Astrocyte (in vitro differentiated cells and primary cell): ENCODE results near the gene PAK4. TPM values are rescaled to one million over a fixed set of nuclear protein-coding genes. Genes with fewer than 3 reads are reported as not detected.

Experiments used
- DNase-seq: peaks from one replicate; pipeline ENCODE4 v3.0.0-alpha.2; 2010; ENCODE audit warnings: low read depth
- FAIRE-seq: peaks from 2 replicates; lab custom pipeline; 2011; peaks lifted over from hg19 to GRCh38; lab: Jason Lieb, UNC
- H2AFZ ChIP-seq: 2 replicates; pipeline ENCODE4 v1.6.0; 2012; ENCODE audit warnings: low read depth, low read length, inconsistent platforms
- H3K27ac ChIP-seq: 2 replicates; pipeline ENCODE4 v1.5.1; 2011; ENCODE audit warnings: low read depth, low read length, inconsistent platforms
- H3K27me3 ChIP-seq: 2 replicates; pipeline ENCODE4 v1.6.0; 2011; ENCODE audit warnings: low read length, inconsistent platforms; ENCODE audit not compliant: insufficient read depth
- H3K36me3 ChIP-seq: 2 replicates; pipeline ENCODE4 v1.5.1; 2011; ENCODE audit warnings: low read length, inconsistent platforms; ENCODE audit not compliant: insufficient read depth
- H3K4me1 ChIP-seq: 2 replicates; pipeline ENCODE4 v1.5.1; 2011; ENCODE audit warnings: low read length, inconsistent platforms; ENCODE audit not compliant: insufficient read depth
- H3K4me2 ChIP-seq: 2 replicates; pipeline ENCODE4 v1.6.0; 2012; ENCODE audit warnings: low read length, inconsistent platforms
- H3K4me3 ChIP-seq: 2 replicates; pipeline ENCODE4 v1.5.1; 2011; ENCODE audit warnings: low read depth, mild to moderate bottlenecking, low read length, inconsistent platforms; ENCODE audit not compliant: insufficient read depth
- H3K79me2 ChIP-seq: 2 replicates; pipeline ENCODE4 v1.6.0; 2012; ENCODE audit warnings: mild to moderate bottlenecking, low read length, inconsistent platforms; ENCODE audit not compliant: insufficient read depth
- H3K9ac ChIP-seq: 2 replicates; pipeline ENCODE4 v1.6.0; 2012; ENCODE audit warnings: mild to moderate bottlenecking, low read length, inconsistent platforms
- H3K9me3 ChIP-seq: 2 replicates; pipeline ENCODE4 v1.5.1; 2012; ENCODE audit warnings: low read depth, mild to moderate bottlenecking, low read length, inconsistent platforms; ENCODE audit not compliant: insufficient read depth
- H4K20me1 ChIP-seq: 2 replicates; pipeline ENCODE4 v1.6.0; 2012; ENCODE audit warnings: low read length, inconsistent platforms; ENCODE audit not compliant: insufficient read depth
- H3K27ac Mint-ChIP-seq: one replicate; pipeline ENCODE4 v1.8.0; 2021; ENCODE audit warnings: mild to moderate bottlenecking, mixed read lengths; ENCODE audit not compliant: unreplicated experiment
- H3K27me3 Mint-ChIP-seq: one replicate; pipeline ENCODE4 v1.8.0; 2021; ENCODE audit warnings: low read depth, mixed read lengths; ENCODE audit not compliant: unreplicated experiment
- H3K36me3 Mint-ChIP-seq: one replicate; pipeline ENCODE4 v1.8.0; 2021; ENCODE audit warnings: low read depth, mixed read lengths; ENCODE audit not compliant: unreplicated experiment
- H3K4me1 Mint-ChIP-seq: one replicate; pipeline ENCODE4 v1.8.0; 2021; ENCODE audit warnings: low read depth, mixed read lengths; ENCODE audit not compliant: unreplicated experiment
- H3K4me3 Mint-ChIP-seq: one replicate; pipeline ENCODE4 v1.8.0; 2021; ENCODE audit warnings: mild to moderate bottlenecking, moderate library complexity, mixed read lengths; ENCODE audit not compliant: unreplicated experiment
- H3K9me3 Mint-ChIP-seq: one replicate; pipeline ENCODE4 v1.8.0; 2021; ENCODE audit warnings: mild to moderate bottlenecking, mixed read lengths; ENCODE audit not compliant: unreplicated experiment
- EZH2 ChIP-seq: IDR thresholded peaks from 2 replicates; pipeline ENCODE4 v1.6.1; 2012; ENCODE audit warnings: mild to moderate bottlenecking, low read length, inconsistent platforms; ENCODE audit not compliant: insufficient read depth
- total RNA-seq: library from RNA; stranded (reverse); gene quantifications from 2 replicates; pipeline ENCODE4 v1.2.1, GENCODE V29; 2021
- TF ChIP-seq, protein P1 (sequence below): IDR thresholded peaks from 2 replicates; pipeline ENCODE4 v1.5.1; 2011; ENCODE audit warnings: low read depth, mild to moderate bottlenecking, inconsistent platforms, low read length, moderate library complexity; ENCODE audit not compliant: insufficient read depth

Gene PAK4
- total RNA-seq, 1 donor from 2014 or later = 48.0 TPM

DNA sequence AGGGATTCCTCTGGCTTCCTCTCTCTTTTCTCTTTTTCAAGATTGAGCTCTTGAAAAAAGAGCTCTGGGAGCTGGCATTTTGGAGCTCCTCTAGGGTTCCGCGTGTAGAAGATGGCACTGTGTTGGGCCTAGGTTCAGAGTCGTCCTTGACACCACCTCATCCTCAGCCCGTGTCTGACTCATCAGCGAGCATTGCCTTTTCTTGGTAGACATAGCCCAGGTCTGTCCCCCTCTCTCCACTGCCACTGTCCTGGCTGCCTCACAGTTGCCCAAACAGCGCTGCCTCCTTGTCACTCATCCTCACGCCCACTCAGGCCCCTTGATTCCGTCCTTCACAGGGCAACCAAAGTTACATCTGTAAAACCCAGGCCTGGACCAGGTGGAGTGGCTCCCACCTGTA, 24.6 kb downstream of the PAK4 start:
- no peak overlapping the region for H3K27ac ChIP-seq
- H4K20me1 ChIP-seq = peaks cover 68% of the 10 kb centered on the region
- Mint-ChIP-seq H3K27ac (no peak overlapping the region), H3K36me3 (peaks cover 15% of the 10 kb centered on the region), H3K27me3 (no peaks in the 10 kb centered on the region), H3K4me1 (peaks cover 16% of the 10 kb centered on the region), H3K9me3 (peaks cover 4% of the 10 kb centered on the region), H3K4me3 (no peak overlapping the region)
- H3K9ac ChIP-seq = no peak overlapping the region
- TF ChIP-seq, protein P1, sequence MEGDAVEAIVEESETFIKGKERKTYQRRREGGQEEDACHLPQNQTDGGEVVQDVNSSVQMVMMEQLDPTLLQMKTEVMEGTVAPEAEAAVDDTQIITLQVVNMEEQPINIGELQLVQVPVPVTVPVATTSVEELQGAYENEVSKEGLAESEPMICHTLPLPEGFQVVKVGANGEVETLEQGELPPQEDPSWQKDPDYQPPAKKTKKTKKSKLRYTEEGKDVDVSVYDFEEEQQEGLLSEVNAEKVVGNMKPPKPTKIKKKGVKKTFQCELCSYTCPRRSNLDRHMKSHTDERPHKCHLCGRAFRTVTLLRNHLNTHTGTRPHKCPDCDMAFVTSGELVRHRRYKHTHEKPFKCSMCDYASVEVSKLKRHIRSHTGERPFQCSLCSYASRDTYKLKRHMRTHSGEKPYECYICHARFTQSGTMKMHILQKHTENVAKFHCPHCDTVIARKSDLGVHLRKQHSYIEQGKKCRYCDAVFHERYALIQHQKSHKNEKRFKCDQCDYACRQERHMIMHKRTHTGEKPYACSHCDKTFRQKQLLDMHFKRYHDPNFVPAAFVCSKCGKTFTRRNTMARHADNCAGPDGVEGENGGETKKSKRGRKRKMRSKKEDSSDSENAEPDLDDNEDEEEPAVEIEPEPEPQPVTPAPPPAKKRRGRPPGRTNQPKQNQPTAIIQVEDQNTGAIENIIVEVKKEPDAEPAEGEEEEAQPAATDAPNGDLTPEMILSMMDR = no peak
- no peak for TF ChIP-seq EZH2
- H3K36me3 ChIP-seq = no peaks in the 10 kb centered on the region
- H3K79me2 ChIP-seq = peaks cover 62% of the 10 kb centered on the region
- no peaks in the 10 kb centered on the region for H3K9me3 ChIP-seq
- no peak for FAIRE-seq
- H3K4me1 ChIP-seq = no peaks in the 10 kb centered on the region
- no peak overlapping the region for H3K4me2 ChIP-seq
- no peak for DNase-seq
- H2AFZ ChIP-seq = no peak overlapping the region
- no peak overlapping the region for H3K4me3 ChIP-seq
- no peaks in the 10 kb centered on the region for H3K27me3 ChIP-seq

DNA sequence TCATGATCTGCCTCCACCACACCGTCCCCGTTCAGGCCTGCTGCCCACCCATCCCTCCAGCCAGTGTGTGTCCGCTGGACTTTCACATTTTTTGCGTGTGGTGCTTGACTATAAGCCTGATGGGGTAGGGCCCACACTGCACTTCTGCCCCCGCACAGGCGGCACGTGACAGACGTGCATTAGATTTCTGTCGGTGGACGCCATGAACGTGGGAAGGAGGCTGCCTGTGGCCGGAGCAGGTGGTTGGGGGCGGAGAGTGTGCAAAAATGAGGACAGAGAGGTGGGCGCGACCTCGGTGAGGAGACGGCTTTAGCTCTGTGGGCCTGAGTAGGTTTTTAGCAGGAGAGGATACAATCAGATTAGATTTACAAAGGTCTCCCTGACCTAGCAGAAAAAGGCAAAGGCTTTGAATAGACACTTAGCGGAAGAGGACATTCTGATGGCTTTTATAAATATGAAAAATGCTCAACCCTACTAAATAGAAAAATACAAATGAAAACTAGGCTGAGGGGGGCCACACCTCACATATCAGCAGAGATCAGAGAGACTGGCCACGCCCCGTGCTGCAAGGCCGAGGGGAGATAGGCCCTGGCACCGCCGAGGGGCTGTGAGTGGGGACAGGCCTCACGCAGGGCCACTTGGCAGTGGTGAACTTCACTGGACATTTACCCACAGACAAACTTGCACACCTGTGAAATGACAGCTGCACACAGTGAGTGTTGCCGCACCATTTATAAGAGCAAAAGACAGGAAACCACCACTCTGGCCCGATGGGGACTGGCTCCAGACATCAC, 25.4 kb downstream of the PAK4 start:
- Mint-ChIP-seq H3K36me3 (peaks cover 15% of the 10 kb centered on the region), H3K27ac (no peak overlapping the region), H3K4me1 (peaks cover 16% of the 10 kb centered on the region), H3K9me3 (peaks cover 4% of the 10 kb centered on the region), H3K27me3 (no peaks in the 10 kb centered on the region), H3K4me3 (no peak overlapping the region)
- Histone ChIP-seq H3K36me3 (no peaks in the 10 kb centered on the region), H3K79me2 (peaks cover 63% of the 10 kb centered on the region), H3K4me3 (no peak overlapping the region), H4K20me1 (peaks cover 67% of the 10 kb centered on the region), H3K4me2 (no peak overlapping the region), H3K9ac (no peak overlapping the region), H3K9me3 (no peaks in the 10 kb centered on the region), H3K4me1 (no peaks in the 10 kb centered on the region), H3K27ac (no peak overlapping the region), H2AFZ (no peak overlapping the region), H3K27me3 (no peaks in the 10 kb centered on the region)
- no peak for DNase-seq
- no peak for FAIRE-seq
- TF ChIP-seq, protein P1 = no peak
- TF ChIP-seq EZH2 = no peak

DNA sequence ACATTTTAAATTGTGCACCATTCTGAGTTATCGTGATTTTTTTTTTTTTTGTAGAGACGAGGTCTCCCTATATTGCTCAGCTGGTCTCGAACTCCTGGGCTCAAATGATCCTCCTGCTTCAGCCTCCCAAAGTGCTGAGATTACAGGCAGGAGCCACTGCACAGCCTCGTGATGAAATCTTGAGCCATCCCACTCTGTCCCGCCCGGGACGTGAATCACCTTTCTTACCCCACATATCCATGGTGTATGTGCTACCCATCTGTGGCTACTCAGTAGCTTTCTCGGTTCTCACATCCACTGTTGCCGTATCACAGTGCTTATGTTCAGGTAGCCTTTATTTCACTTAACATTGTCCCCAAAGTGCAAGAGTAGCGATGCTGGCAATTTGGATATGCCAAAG, 26.5 kb downstream of the PAK4 start:
- FAIRE-seq = no peak
- Histone ChIP-seq H3K9me3 (no peaks in the 10 kb centered on the region), H3K27me3 (no peaks in the 10 kb centered on the region), H4K20me1 (peaks cover 62% of the 10 kb centered on the region), H3K36me3 (no peaks in the 10 kb centered on the region), H3K4me1 (peaks cover 6% of the 10 kb centered on the region), H3K4me3 (no peak overlapping the region), H2AFZ (no peak overlapping the region), H3K4me2 (no peak overlapping the region), H3K79me2 (peaks cover 60% of the 10 kb centered on the region), H3K27ac (no peak overlapping the region), H3K9ac (no peak overlapping the region)
- Mint-ChIP-seq H3K4me3 (no peak overlapping the region), H3K9me3 (peaks cover 4% of the 10 kb centered on the region), H3K27ac (no peak overlapping the region), H3K4me1 (peaks cover 17% of the 10 kb centered on the region), H3K36me3 (peaks cover 13% of the 10 kb centered on the region), H3K27me3 (no peaks in the 10 kb centered on the region)
- TF ChIP-seq EZH2 = no peak
- TF ChIP-seq, protein P1 = no peak
- no peak for DNase-seq
